ENCODE data around the gene PCDH7. TPM values are rescaled to one million over a fixed set of nuclear protein-coding genes. Genes with fewer than 3 reads are reported as not detected.

Gene PCDH7
- total RNA-seq, 2 experiments from 2014 or later: not detected

- Mint-ChIP-seq H3K4me1 (no peaks in the 10 kb centered on the region), H3K27me3 (no peaks in the 10 kb centered on the region), H3K4me3 (no peak overlapping the region), H3K36me3 (ENCODE audit: low read depth) (no peaks in the 10 kb centered on the region), H3K27ac (no peak overlapping the region), H3K9me3 (no peaks in the 10 kb centered on the region)
- no peak for DNase-seq
- CTCF ChIA-PET: no interaction called here
- POLR2A ChIA-PET: no interaction called here
Measured at GRCh38 chr4:30744957-30745640, 24.9 kb downstream of the PCDH7 start.

GRCh38 chr4:30746735-30747134 is 26.6 kb downstream of the PCDH7 start:
- Mint-ChIP-seq H3K27me3 (no peaks in the 10 kb centered on the region), H3K4me1 (no peaks in the 10 kb centered on the region), H3K9me3 (no peaks in the 10 kb centered on the region), H3K27ac (no peak overlapping the region), H3K36me3 (ENCODE audit: low read depth) (no peaks in the 10 kb centered on the region), H3K4me3 (no peak overlapping the region)
- DNase-seq: no peak
- CTCF ChIA-PET: no interaction called here
- POLR2A ChIA-PET: no interaction called here

DNA sequence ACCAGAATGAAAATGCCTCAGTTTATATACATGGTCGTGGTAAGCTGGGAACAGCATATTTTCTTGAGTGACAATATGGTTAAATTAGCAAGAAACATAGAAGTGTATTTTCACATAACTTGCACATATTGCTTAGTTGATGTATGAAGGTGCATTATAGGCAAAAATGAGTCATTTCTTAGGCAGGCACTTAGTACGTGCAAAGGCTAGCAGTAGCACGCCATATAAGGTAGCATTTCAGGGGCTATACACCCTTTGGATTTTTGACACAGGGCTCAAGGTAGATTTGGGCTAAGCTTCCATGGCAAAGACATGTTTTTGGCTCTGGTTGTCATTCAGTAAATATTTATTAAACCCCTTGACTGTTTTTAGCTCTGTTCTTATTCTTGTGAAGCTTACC is 33.1 kb downstream of the PCDH7 start:
- ChIA-PET CTCF (no interaction called here), POLR2A (no interaction called here)
- no peak for DNase-seq
- no peak overlapping the region for H3K4me3 Mint-ChIP-seq
- no peaks in the 10 kb centered on the region for H3K9me3 Mint-ChIP-seq
- no peak overlapping the region for H3K27ac Mint-ChIP-seq
- no peaks in the 10 kb centered on the region for H3K4me1 Mint-ChIP-seq
- H3K36me3 Mint-ChIP-seq (ENCODE audit: low read depth): no peaks in the 10 kb centered on the region
- H3K27me3 Mint-ChIP-seq: no peaks in the 10 kb centered on the region

- H3K27ac Mint-ChIP-seq: no peak overlapping the region
- no peaks in the 10 kb centered on the region for H3K4me1 Mint-ChIP-seq
Measured at GRCh38 chr4:30754021-30754420, 33.9 kb downstream of the PCDH7 start.

GRCh38 chr4:30755346-30755745 is 35.2 kb downstream of the PCDH7 start:
- DNase-seq: no peak
- CTCF ChIA-PET: no interaction called here
- Mint-ChIP-seq H3K9me3 (no peaks in the 10 kb centered on the region), H3K36me3 (ENCODE audit: low read depth) (no peaks in the 10 kb centered on the region), H3K27me3 (no peaks in the 10 kb centered on the region), H3K4me1 (no peaks in the 10 kb centered on the region), H3K4me3 (no peak overlapping the region), H3K27ac (no peak overlapping the region)
- POLR2A ChIA-PET: no interaction called here

More at GRCh38 chr4:30754021-30754420, 33.9 kb downstream of the PCDH7 start:
- no peaks in the 10 kb centered on the region for H3K36me3 Mint-ChIP-seq (ENCODE audit: low read depth)
- H3K9me3 Mint-ChIP-seq: no peaks in the 10 kb centered on the region
- CTCF ChIA-PET: no interaction called here
- no peak overlapping the region for H3K4me3 Mint-ChIP-seq
- POLR2A ChIA-PET: no interaction called here
- no peak for DNase-seq
- H3K27me3 Mint-ChIP-seq: no peaks in the 10 kb centered on the region

DNA sequence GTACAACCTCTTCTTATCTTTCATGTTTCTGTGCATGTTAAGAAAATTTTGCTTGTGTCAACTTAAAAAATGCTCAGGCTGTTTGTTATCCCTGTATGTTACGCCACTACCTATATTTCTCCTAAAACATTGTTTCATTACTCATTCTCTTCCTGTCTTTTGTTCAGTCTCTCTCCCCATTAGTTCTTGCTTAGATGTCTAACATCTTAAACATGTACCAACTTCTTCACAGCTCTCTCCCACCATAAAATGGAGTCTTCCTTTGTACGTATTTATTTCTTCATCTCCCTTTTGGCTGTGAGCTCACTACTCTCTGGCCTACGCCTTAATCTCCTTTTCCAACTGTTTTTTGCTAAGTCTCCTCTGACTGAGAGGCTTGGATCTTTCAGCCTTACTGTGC is 36.4 kb downstream of the PCDH7 start:
- H3K4me3 Mint-ChIP-seq: no peak overlapping the region
- H3K9me3 Mint-ChIP-seq: no peaks in the 10 kb centered on the region
- no peak overlapping the region for H3K27ac Mint-ChIP-seq
- H3K4me1 Mint-ChIP-seq: no peaks in the 10 kb centered on the region
- ChIA-PET POLR2A (no interaction called here), CTCF (no interaction called here)
- no peak for DNase-seq
- H3K27me3 Mint-ChIP-seq: no peaks in the 10 kb centered on the region
- H3K36me3 Mint-ChIP-seq (ENCODE audit: low read depth): no peaks in the 10 kb centered on the region

GRCh38 chr4:30757357-30757756 is 37.2 kb downstream of the PCDH7 start:
- Mint-ChIP-seq H3K27ac (no peak overlapping the region), H3K4me1 (no peaks in the 10 kb centered on the region), H3K9me3 (no peaks in the 10 kb centered on the region), H3K36me3 (ENCODE audit: low read depth) (no peaks in the 10 kb centered on the region), H3K4me3 (no peak overlapping the region), H3K27me3 (no peaks in the 10 kb centered on the region)
- ChIA-PET CTCF (interaction anchor here (0.5 kb wide), 1 partner anchor 185 kb away, joined by 3 read pairs; no protein-coding TSS in a partner anchor), POLR2A (no interaction called here)
- DNase-seq: no peak

DNA sequence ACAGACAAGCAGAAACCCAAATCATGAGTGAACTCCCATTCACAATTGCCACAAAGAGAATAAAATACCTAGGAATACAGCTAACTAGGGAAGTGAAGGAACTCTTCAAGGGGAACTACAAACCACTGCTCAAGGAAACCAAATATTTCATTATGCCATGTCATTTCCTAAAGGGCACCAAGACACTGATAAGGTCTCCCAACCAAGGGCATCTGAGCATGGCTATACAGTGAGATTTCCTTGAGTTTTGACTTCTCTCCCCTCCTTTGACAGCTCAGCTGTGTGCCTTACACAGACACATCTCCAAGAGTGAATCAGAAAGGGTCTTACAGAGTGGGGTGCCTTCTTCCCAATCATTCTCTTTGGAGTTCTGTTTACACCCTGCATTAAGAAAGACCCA is 40.4 kb downstream of the PCDH7 start:
- Mint-ChIP-seq H3K9me3 (no peaks in the 10 kb centered on the region), H3K4me1 (no peaks in the 10 kb centered on the region), H3K27me3 (no peaks in the 10 kb centered on the region), H3K4me3 (no peak overlapping the region), H3K36me3 (ENCODE audit: low read depth) (no peaks in the 10 kb centered on the region), H3K27ac (no peak overlapping the region)
- POLR2A ChIA-PET: no interaction called here
- CTCF ChIA-PET: interaction anchor here (0.9 kb wide), 1 partner anchor 12 kb away, joined by 3 read pairs; no protein-coding TSS in a partner anchor
- no peak for DNase-seq

- no peaks in the 10 kb centered on the region for H3K36me3 Mint-ChIP-seq (ENCODE audit: low read depth)
- CTCF ChIA-PET: no interaction called here
- no peak for DNase-seq
- POLR2A ChIA-PET: no interaction called here
- H3K27me3 Mint-ChIP-seq: no peaks in the 10 kb centered on the region
- no peaks in the 10 kb centered on the region for H3K4me1 Mint-ChIP-seq
- H3K9me3 Mint-ChIP-seq: no peaks in the 10 kb centered on the region
- no peak overlapping the region for H3K27ac Mint-ChIP-seq
- no peak overlapping the region for H3K4me3 Mint-ChIP-seq
Measured at GRCh38 chr4:30763321-30763727, 43.2 kb downstream of the PCDH7 start.

DNA sequence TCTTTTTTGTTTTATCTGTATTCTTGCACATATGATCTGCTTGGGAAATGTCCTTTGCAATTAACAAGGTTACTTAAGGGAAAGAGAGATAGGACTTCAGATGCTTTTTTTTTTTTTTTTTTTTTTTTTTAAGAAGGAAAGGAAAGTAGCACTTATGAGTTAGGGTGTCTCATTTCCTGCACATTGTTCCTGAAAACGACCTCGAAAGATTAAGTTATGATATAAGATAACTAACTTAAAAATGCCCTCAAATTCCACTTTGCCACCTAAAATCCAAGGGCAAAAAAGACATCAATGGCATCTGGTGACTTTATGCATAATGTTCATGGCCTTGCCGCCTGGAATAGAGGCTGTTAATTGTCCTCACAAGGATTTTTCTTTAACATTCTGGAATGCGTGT is 44.9 kb downstream of the PCDH7 start:
- Mint-ChIP-seq H3K9me3 (no peaks in the 10 kb centered on the region), H3K27me3 (no peaks in the 10 kb centered on the region), H3K36me3 (ENCODE audit: low read depth) (no peaks in the 10 kb centered on the region), H3K27ac (no peak overlapping the region), H3K4me1 (no peaks in the 10 kb centered on the region), H3K4me3 (no peak overlapping the region)
- DNase-seq: no peak
- POLR2A ChIA-PET: no interaction called here
- CTCF ChIA-PET: no interaction called here

- DNase-seq: no peak
- ChIA-PET POLR2A (no interaction called here), CTCF (no interaction called here)
- no peak overlapping the region for H3K4me3 Mint-ChIP-seq
- no peak overlapping the region for H3K27ac Mint-ChIP-seq
- H3K4me1 Mint-ChIP-seq: no peaks in the 10 kb centered on the region
- H3K9me3 Mint-ChIP-seq: no peaks in the 10 kb centered on the region
- H3K36me3 Mint-ChIP-seq (ENCODE audit: low read depth): no peaks in the 10 kb centered on the region
- no peaks in the 10 kb centered on the region for H3K27me3 Mint-ChIP-seq
Measured at GRCh38 chr4:30767147-30767845, 47.1 kb downstream of the PCDH7 start.

- Mint-ChIP-seq H3K4me1 (no peaks in the 10 kb centered on the region), H3K4me3 (no peak overlapping the region), H3K36me3 (ENCODE audit: low read depth) (no peaks in the 10 kb centered on the region), H3K9me3 (no peaks in the 10 kb centered on the region), H3K27me3 (no peaks in the 10 kb centered on the region), H3K27ac (no peak overlapping the region)
- POLR2A ChIA-PET: no interaction called here
- no peak for DNase-seq
- CTCF ChIA-PET: no interaction called here
Measured at GRCh38 chr4:30768277-30768676, 48.1 kb downstream of the PCDH7 start.

DNA sequence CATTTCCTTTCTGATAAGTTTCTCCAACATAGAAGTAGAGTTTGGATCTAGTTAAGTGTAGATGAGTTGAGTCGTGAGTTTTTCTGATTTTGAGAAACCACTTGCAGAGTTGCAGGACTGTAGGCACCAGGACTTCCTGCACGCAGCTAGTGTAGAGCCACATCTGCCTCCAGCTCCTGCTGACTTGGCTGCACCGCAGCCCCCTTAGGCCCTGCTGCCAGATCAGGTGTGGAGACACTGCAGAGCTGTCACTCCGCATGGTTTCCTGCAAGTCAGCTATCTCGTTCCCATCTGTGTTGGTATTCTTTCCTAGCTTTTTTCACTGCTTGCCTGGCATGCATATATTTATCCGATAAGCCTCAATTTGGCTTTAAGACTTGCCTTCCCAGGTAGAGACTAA is 48.9 kb downstream of the PCDH7 start:
- Mint-ChIP-seq H3K9me3 (no peaks in the 10 kb centered on the region), H3K27me3 (no peaks in the 10 kb centered on the region), H3K36me3 (ENCODE audit: low read depth) (no peaks in the 10 kb centered on the region), H3K27ac (no peak overlapping the region), H3K4me1 (no peaks in the 10 kb centered on the region), H3K4me3 (no peak overlapping the region)
- DNase-seq: no peak
- ChIA-PET POLR2A (no interaction called here), CTCF (no interaction called here)

DNA sequence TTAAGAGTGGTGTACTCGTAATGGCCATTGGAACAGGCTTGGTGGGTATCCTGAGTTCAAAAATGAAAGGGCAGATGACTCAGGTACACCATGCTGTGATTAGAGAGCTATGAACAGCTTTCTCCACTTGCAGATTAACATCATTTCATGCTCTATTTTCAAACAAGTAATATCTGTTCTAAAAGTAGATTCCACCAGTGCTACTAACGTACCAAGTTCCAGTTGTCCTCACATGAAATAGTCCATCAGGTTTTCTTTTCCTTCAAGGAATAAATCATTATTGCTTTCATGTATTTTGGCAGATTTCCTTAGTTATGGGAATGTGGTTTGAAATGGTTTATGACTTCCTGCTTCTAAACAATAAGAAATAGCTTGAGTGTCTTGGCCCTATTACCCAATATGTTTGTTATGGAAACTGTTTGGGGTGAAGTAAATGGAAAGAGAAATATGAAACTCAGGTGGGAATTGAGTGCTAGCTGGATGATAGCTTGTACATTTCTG is 49.9 kb downstream of the PCDH7 start:
- Mint-ChIP-seq H3K27ac (no peak overlapping the region), H3K9me3 (no peaks in the 10 kb centered on the region), H3K4me1 (no peaks in the 10 kb centered on the region), H3K4me3 (no peak overlapping the region), H3K27me3 (no peaks in the 10 kb centered on the region), H3K36me3 (ENCODE audit: low read depth) (no peaks in the 10 kb centered on the region)
- no peak for DNase-seq
- ChIA-PET CTCF (no interaction called here), POLR2A (no interaction called here)

Data from activated CD4-positive, alpha-beta T cell treated with anti-CD3 and anti-CD28 coated beads, Interleukin-2, amount 10 ng/mL, durations not matched to agents 7 days and 5 days (primary cell).